Measurements from ENCODE around the gene USP30. TPM values are rescaled to one million over a fixed set of nuclear protein-coding genes. Genes with fewer than 3 reads are reported as not detected.

USP30 gene
- total RNA-seq, 3 donors from 2014 or later: 22.2 to 28.5 (median 24.7) TPM

GRCh38 chr12:109126784-109127183, 74.4 kb downstream of the USP30 start:
- TF ChIP-seq CTCF (IDR thresholded peaks at IDR 0.05) (no peak), POLR2A (IDR thresholded peaks at IDR 0.05) (no peak), POLR2AphosphoS5 (IDR thresholded peaks at IDR 0.05) (no peak)
- Histone ChIP-seq H3K4me1 (no peaks in the 10 kb centered on the region), H3K27me3 (no peaks in the 10 kb centered on the region), H3K27ac (peak overlapping the region in 1 of 2 donors; percentile 46), H3K9me3 (no peaks in the 10 kb centered on the region), H3K4me3 (no peak overlapping the region), H3K36me3 (no peaks in the 10 kb centered on the region)
- intact Hi-C loops (cut with DNase I; ENCODE audit: low total_unique reads): loop anchor here (1.0 kb wide), 1 partner anchor 23 kb away; no protein-coding TSS in a partner anchor
- DNase-seq (ENCODE audit: low spot score in 2 of 2): no peak

- Histone ChIP-seq H3K4me1 (no peaks in the 10 kb centered on the region), H3K36me3 (no peaks in the 10 kb centered on the region), H3K27me3 (no peaks in the 10 kb centered on the region), H3K4me3 (no peak overlapping the region), H3K27ac (no peak overlapping the region), H3K9me3 (no peaks in the 10 kb centered on the region)
- intact Hi-C loops (cut with DNase I; ENCODE audit: low total_unique reads): no loop called here
- no peak for DNase-seq (ENCODE audit: low spot score in 2 of 2)
- no peak for TF ChIP-seq POLR2AphosphoS5 (IDR thresholded peaks at IDR 0.05)
- TF ChIP-seq CTCF (IDR thresholded peaks at IDR 0.05): no peak
- TF ChIP-seq POLR2A (IDR thresholded peaks at IDR 0.05): no peak
Measured at GRCh38 chr12:109127533-109128242, 75.3 kb downstream of the USP30 start.

GRCh38 chr12:109130297-109131153, 78.1 kb downstream of the USP30 start:
- Histone ChIP-seq H3K4me3 (no peak overlapping the region), H3K4me1 (peaks cover 0 to 6% of the 10 kb centered on the region in 2 donors)
- DNase-seq (ENCODE audit: low spot score in 2 of 2): no peak

GRCh38 chr12:109131154-109132050, 79.0 kb downstream of the USP30 start:
- Histone ChIP-seq H3K9me3 (no peaks in the 10 kb centered on the region), H3K36me3 (no peaks in the 10 kb centered on the region), H3K27ac (peak overlapping the region in 1 of 2 donors; percentile 23), H3K27me3 (no peaks in the 10 kb centered on the region), H3K4me3 (no peak overlapping the region), H3K4me1 (peaks cover 0 to 6% of the 10 kb centered on the region in 2 donors)
- intact Hi-C loops (cut with DNase I; ENCODE audit: low total_unique reads): no loop called here
- no peak for DNase-seq (ENCODE audit: low spot score in 2 of 2)
- TF ChIP-seq POLR2A (IDR thresholded peaks at IDR 0.05) (no peak), POLR2AphosphoS5 (IDR thresholded peaks at IDR 0.05) (no peak), CTCF (IDR thresholded peaks at IDR 0.05) (no peak)

More at GRCh38 chr12:109130297-109131153, 78.1 kb downstream of the USP30 start:
- no peaks in the 10 kb centered on the region for H3K27me3 ChIP-seq
- no peaks in the 10 kb centered on the region for H3K9me3 ChIP-seq
- TF ChIP-seq CTCF (IDR thresholded peaks at IDR 0.05): no peak
- no peak for TF ChIP-seq POLR2A (IDR thresholded peaks at IDR 0.05)
- TF ChIP-seq POLR2AphosphoS5 (IDR thresholded peaks at IDR 0.05): no peak
- intact Hi-C loops (cut with DNase I; ENCODE audit: low total_unique reads): no loop called here
- no peaks in the 10 kb centered on the region for H3K36me3 ChIP-seq
- H3K27ac ChIP-seq: no peak overlapping the region

All from breast epithelium (tissue), 4 donors.